HG02973 (cell line): ENCODE measurements around the gene NIM1K.
"Not testable (repeated sequence)": the region's sequence is repeated elsewhere in the genome, so short reads cannot be mapped to it uniquely, and the experiment has no call there.

Source experiments
- ATAC-seq: cut with Tn5 transposase; IDR thresholded peaks from one replicate; pipeline ENCODE4 v1.9.1; 2021; ENCODE audit warnings: moderate library complexity; ENCODE audit not compliant: unreplicated experiment

The NIM1K gene

DNA sequence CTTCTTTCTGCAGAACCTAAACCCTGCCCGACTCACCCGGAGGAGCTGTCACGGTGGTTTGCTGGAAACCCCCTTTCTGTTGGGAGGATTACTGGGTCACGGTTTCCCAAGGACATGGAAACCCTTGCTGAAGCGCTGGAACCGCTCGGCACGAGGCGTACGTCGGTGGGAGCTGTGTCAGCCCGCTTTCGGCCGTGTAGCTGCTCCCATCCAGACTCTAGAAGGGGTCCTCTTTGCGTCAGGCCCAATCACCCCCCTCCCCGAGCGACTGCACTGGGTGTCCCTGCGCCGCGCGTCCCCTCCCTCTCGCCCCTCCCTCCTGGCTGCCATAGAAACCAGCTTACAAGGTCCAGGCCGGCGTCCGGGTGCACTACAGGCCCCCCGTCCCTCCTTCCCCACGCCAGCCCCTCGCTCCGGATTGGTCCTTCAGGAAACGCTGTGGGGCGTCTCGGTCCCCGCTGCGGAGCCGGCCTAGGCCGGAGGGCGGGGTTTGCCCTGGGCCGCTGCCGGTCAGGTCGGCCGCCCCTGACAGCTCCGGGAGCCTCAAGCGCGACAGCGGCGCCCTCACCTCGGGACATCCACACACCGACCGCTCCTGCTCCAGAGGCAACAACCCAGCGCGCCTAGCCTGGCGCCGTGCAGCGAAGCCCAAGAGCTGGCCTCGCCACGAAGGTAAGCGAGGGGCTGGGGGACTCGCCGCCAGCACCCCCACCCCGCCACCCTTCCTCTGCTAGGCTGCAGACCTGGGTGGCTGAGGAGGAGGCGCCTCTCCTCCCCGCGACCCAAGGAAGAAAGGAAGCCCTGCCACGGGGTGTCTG lies at the start of gene NIM1K:
Gene NIM1K (plus strand): TSS at position 486 of the 818 bp plus-strand sequence. CDS start 53,551 bp downstream, outside the sequence.
- ATAC-seq = peak; percentile 63

DNA sequence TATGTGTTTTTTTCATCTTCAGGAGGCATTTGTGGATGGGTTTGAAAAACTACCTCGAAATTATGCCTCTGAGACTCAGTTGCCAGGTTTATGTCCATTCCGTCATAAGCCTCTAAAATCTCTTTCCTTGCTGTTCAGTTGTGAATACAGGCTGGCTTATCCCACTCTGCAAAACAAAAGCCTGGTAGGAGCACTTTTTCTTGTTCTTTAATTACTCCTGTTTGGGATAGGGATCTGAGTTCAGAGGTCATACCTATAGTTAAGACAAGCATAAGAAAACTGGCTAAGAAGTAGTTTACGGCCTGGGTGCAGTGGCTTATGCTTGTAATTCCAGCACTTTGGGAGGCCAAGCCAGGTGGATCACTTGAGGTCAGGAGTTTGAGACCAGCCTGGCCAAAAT lies 47.0 kb upstream of the NIM1K start:
- ATAC-seq = no peak

DNA sequence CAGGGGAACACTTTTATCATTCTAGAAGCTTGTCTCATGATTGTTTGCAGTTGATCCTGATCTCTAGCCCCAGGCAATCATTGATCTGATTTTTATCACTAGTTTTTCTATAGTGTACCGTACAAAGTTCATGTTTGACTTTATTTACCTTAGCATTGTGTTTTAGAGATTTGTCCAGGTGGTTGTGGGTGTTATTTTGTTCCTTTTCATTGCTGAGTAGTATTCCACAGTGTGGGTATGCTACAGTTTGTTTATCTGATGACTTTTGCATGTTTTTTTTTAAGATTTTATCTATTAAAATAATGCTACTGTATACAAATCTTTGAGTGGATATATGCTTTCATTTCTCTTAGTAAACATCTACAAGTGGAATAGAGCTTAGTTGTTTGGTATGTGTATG lies 45.1 kb upstream of the NIM1K start:
- ATAC-seq = no peak

DNA sequence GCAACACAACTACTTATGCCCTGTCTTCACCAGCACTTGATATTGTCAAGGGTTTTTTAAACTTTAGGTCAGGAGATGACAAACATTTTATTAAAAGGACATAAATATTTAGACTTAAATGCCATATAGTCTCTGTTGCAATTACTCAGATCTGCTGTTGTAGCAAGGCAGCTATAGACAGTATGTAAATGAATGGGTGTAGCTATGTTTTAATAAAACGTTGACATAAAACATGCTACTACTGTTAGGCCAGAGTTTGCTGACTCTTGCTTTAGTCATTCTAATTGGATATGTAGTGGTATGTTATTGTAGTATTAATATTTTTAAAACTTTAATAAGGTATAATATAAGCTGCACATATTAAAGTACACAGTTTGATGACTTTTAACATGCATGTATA lies 43.6 kb upstream of the NIM1K start:
- ATAC-seq = no peak

DNA sequence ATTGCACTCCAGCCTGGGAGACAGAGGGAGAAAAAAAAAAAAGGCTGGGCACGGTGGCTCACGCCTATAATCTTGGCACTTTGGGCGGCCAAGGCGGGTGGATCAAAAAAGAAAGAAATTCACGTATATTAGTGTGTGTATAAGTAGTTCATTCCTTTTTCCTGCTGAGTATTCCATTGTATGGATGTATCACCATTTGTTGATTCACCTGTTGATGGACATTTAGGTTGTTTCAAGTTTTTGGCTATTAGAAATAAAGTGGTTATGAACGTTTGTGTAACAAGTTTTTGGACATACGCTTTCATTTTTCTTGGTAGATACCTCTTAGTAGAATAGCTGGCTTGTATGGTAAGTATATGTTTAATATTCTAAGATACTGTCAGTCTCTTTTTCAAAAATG lies 42.8 kb upstream of the NIM1K start:
- ATAC-seq = no peak

DNA sequence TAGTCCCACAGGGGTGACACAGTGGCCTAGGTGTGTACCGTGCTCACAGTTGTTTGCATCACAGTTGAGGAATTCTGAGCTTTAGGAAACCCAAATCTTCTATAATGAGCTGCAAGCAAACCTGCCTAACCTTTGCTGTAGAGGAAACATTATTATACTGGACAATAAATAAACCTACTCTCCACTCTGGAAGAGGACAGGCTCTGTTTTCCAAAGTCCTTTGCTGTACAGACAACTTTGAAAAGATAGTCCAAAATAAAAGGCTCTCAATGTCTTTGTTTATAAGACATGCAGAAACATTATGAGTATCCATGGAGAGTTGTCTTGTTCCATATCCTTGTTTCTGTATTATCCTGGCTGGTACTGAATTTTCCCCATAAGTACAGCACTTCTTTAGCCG lies 42.0 kb upstream of the NIM1K start:
- ATAC-seq = no peak

DNA sequence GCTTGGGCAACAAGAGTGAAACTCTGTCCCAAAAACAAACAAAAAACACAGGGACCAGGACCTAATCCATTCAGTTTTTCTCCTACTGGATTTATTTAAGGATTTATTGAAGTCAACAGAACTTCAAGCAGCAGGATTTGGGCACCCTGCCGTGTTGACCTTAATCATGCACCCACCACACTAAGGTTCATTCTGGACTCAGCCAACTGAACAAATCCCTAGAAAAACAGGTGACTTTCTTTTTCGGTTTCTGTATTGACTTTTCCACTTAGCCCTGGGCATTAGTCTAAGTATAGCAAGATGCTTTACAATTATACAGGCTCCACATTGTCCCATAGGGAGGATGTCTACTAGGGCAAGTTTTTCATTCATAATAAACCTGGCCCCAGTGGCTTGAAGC lies 41.3 kb upstream of the NIM1K start:
- ATAC-seq = no peak

DNA sequence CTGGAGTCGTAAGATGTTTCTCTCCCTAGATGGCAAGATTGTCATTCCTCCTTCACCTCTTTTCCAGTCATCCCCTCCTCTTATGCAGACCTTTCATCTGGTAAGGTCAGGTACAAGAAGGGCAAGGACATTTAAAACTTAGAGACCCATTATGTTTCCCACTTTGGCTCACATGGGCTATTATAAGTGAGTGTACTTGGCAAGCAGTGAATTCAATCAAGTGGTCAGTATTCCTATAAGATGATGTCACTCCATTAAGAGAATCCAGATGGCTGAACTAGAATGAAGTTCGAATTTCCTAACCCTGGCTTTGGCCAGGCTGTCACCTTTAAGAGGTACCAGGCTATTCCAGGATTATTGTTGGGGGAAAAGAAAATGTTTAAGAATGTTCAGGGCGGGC lies 39.1 kb upstream of the NIM1K start:
- no peak for ATAC-seq

DNA sequence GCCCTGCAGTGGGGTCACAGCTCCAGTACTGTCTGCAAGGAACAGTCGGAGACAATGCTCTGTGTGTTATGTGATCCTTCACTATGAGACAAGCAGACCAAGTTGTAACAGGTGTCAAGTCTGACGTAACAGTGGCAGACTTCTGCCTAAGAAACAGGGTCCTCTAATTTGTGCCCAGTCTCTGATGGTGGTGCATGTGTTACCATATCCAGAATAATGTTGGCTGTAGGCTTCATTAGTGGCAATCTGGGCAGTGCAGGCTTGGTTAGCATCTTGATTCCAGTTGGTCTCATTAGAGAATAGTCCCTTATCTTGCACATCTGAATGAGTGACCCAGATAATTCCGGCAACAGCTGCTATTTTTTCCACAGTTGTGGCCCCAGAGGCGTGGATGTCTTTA lies 37.6 kb upstream of the NIM1K start:
- no peak for ATAC-seq

DNA sequence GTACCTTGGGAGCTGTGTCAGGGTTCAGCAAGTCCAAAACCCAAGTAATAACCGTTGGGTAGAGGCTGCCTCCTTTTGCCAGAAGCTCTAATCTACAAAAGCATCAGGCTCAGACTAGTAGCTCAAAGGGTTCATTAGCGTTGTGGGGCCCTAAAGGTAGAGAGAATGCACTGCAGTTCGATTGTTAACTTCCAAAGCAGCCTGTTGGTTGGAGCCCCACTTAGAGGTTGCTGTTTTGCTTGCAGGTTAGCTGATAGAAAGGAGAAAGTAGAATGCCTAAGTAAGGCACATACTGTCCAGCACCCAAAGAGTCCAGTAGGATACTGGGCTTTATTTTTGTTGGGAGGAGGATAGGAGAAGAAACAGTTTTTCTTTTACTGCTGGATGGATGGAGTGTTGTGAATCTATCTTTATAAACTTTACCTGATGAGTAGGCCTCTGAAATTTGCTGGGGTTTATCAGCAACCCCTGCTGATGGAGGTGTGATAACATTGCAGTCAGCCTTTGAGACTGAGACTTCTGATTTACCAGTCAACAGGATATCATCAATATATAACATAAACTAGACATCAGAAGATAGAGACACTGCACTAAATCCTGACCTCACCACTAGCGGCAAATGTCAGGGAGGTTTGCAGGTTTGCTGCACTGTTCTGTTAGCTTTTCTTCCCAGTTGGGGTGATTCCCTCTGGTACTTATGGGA lies 36.5 kb upstream of the NIM1K start:
- ATAC-seq = no peak

DNA sequence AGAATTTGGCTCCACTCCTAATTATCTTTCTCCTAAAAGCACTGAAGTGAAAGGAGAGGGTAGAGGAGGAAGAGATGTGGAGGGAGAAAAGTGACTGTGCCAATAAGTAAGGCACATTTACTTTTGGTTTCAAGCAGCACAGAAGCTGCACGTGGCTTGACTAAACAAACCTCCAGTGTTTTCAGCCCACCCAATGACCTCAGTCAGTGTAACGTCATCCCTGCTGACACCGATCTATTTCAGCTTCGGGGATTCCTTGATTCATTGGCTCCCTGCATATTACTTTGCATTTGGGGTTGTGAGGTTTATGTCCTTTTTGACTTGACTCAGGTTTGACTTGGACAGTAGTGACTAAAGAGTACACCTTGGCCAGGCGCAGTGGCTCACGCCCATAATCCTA lies 35.6 kb upstream of the NIM1K start:
- no peak for ATAC-seq

DNA sequence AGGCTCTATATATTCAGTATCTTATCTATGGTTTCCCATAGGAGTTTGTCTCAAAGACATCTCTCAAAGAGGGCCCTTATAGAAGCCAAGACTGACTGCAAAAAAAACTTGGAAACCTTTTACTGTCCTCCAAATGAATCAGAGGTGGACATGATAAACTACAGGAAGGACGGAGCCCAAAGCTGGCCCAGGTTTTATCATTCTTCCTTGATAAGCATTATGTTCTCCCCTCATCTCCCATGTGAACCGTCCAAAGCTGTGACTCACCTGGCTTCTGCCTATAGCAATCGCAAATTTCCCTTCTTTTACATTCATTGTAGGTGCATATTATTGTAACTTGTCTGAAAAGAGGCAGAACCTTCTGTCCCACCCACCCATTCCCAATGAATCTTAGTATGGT lies 35.0 kb upstream of the NIM1K start:
- no peak for ATAC-seq

DNA sequence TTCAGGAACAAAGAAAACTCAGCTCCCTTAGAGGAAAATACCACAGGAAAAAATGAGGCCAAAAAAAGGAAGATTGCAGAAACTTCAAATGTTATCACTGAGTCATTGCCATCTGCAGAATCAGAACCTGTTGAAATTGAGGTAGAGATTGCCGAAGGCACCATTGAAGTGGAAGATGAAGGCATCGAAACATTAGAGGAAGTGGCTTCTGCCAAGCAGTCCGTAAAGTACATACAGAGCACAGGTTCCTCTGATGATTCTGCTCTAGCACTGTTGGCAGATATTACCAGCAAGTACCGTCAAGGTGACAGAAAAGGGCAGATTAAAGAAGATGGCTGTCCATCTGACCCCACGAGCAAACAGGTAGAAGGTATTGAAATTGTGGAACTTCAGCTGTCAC lies 30.8 kb upstream of the NIM1K start:
- no peak for ATAC-seq

DNA sequence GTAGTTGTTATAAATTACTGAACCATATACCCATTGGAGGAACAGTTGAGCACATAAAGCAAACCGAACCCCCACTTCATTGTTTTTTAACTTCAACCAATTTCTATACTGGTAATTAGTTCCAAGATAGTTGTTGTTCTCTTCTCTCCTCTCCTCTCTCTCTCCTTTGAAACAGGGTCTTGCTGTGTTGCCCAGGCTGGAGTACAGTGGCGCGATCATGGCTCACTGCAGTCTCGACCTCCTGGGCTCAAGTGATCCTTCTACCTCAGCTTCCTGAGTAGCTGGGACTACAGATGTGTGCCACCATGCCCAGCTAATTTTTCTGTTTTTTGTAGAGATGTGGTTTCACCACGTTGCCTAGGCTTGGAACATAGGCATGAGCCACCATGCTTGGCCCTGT lies 27.2 kb upstream of the NIM1K start:
- not testable (repeated sequence) for ATAC-seq

DNA sequence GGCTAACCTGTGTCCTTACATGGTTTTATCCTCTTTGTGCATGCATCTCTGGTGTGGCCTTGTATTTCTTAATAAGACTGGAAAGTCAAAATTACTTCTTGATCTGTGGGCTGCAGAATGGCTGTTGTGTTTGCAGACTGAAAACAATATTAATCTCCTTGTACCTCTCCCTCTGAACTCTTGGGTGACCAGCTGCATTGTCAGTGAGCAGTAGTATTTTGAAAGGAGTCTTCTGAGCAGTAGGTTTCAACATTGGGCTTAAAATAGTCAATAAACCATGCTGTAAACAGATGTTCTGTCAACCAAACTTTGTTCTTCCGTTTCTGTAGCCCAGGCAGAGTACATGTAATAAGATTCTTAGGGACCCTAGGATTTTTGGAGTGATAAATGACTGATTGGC lies 26.7 kb upstream of the NIM1K start:
- ATAC-seq = no peak

DNA sequence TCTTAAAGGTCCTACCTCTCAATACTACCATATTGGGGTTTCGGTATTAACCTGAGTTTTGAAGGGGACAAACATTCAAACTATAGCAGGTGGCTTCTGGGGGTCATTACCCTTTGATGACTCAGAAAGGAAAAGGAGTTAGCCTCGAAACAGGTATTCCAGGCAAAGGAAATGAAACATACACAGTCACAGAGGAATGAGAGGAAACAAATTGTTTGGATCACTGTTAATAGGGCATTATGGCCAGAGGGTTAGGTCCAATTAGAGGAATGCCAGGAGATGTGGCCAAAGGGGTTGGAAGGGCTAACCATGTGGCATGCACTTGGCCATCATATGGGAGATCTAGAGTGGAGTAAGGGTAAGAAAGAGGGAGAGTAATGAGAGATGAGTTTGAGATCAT lies 23.9 kb upstream of the NIM1K start:
- no peak for ATAC-seq

DNA sequence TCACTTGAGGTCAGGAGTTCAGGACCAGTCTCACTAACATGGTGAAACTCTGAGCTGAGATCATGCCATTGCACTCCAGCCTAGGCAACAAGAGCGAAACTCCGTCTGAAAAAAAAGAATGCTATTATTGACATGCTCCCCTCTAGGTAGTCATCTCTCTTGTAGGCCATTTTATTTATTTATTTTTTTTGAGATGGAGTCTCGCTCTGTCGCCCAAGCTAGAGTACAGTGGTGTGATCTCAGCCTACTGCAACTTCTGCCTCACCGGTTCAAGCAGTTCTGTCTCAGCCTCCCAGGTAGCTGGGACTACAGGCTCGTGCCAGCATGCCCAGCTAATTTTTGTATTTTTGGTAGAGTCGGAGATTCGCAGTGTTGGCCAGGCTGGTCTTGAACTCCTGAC lies 20.6 kb upstream of the NIM1K start:
- no peak for ATAC-seq

DNA sequence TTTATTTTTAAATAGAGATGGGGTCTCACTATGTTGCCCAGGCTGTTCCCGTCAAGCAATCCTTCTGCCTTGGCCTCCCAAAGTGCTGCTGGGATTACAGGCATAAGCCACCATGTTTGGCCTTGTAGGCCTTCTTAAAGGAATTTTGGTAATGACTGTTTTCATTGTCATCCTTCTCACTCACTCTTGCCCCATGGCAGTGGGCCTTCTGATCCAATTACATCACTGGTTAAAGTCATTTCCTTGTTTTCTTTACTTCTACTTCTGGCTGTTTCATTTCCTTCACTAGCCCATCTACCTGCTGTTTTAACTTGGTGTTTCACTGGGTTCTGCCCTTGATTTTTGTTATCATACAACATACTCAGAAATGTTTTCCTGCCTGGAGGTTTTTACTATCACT lies 20.1 kb upstream of the NIM1K start:
- ATAC-seq = no peak

DNA sequence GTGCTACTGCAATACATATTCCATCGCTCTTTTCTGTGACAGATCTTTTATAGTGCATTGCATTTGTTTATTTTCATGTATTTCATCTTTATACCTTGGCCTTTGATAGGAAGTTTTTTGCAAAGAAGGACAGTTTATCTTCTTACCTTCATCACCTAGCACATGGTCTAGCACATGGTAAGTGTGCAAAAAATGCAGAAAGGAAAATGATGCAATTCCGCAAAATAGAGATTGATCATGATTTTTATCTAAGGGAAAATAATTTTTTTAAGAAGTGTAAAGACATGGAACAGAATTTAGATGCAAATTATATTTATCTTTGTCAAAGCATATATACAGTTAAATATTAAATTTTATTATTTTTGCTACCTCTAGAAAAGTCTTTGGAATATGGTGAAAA lies 19.2 kb upstream of the NIM1K start:
- ATAC-seq = no peak

DNA sequence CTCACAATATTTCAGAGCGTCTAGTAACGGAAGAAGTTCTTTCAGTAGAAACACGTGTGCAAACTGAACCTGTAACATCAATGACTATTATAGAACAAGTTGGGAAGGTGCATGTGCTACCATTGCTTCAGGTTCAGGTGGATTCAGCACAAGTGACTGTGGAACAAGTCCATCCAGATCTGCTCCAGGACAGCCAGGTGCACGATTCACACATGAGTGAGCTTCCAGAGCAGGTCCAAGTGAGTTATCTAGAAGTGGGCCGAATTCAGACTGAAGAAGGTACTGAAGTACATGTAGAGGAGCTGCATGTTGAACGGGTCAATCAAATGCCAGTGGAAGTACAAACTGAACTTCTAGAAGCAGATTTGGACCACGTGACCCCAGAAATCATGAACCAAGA lies 17.4 kb upstream of the NIM1K start:
- ATAC-seq = no peak

DNA sequence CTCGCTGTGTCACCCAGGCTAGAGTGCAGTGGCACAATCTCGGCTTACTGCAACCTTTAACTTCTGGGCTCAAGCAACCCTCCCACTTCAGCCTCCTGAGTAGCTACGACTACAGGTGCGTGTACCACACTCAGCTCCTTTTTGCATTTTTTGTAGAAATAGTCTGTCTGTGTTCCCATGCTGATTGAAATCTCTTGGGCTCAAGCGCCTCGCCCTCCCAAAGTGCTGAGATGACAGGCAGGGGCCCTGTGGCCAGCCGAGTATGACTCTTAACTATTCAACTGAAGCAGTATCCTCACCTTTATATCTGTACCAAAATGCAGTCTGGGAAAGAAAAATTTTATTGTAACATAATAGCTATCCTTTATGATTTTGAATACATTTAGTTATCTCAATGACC lies 12.2 kb upstream of the NIM1K start:
- no peak for ATAC-seq

DNA sequence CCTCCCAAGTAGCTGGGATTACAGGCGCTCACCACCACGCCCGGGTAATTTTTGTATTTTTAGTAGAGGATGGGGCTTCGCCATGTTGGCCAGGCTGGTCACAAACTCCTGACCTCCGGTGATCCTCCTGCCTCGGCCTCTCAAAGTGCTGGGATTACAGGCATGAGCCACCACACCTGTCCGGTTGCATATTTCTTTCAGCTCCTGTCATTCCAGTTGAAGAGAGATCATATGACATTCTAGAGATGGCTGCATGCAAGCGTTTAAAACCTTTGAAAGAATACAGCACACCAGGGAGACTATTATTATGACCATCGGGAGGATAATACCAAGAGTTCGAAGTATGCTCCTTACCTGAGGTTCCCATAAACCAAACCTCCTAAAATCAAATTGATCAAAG lies 9.6 kb upstream of the NIM1K start:
- no peak for ATAC-seq

DNA sequence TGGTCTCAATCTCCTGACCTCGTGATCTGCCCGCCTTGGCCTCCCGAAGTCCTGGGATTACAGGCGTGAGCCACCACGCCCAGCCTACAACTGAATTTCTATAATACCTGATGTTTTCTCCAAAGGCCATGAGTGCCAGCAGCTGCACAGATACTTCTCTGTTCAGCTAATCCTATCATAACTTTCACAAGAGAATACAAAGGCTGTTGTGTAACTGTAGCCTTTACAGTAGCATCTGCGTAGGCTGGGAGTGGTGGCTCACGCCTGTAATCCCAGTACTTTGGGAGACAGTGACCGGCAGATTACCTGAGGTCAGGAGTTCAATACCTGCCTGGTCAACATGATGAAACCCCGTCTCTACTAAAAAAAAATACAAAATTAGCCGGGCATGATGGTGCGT lies 8.9 kb upstream of the NIM1K start:
- not testable (repeated sequence) for ATAC-seq
